HL-60 (cell line): ENCODE results near the gene KCNQ1.

Source experiments
- DNase-seq, 2 experiments: peaks; one replicate each; pipeline ENCODE4 v3.0.0-alpha.2; 2010 to 2020; ENCODE audit warnings: low read depth in 1 of 2, low spot score in 1 of 2
- H3K27ac ChIP-seq: fragments of 250-450 bp; sonication (Bioruptor Pico); replicated peaks from 2 replicates; pipeline ENCODE4 v1.5.1; 2020; ENCODE audit warnings: mild to moderate bottlenecking, moderate library complexity
- H3K27me3 ChIP-seq: fragments of 250-450 bp; sonication (Bioruptor Pico); 2 replicates; pipeline ENCODE4 v1.5.1; 2021; ENCODE audit warnings: mild to moderate bottlenecking, moderate library complexity; ENCODE audit not compliant: insufficient read depth, poor library complexity, severe bottlenecking
- H3K4me3 ChIP-seq: replicated peaks from 2 replicates; pipeline ENCODE4 v1.5.1; 2011; ENCODE audit warnings: mild to moderate bottlenecking, control low read depth, low read length; ENCODE audit not compliant: insufficient read depth
- CTCF ChIP-seq: IDR thresholded peaks from one replicate; pipeline ENCODE4 v1.5.1; 2011; ENCODE audit warnings: low read length, control low read depth, inconsistent platforms; ENCODE audit not compliant: insufficient read depth
- GABPA ChIP-seq: IDR thresholded peaks from 2 replicates; pipeline ENCODE4 v1.6.1; 2012; ENCODE audit warnings: low read depth
- POLR2AphosphoS5 ChIP-seq: IDR thresholded peaks from 2 replicates; pipeline ENCODE4 v1.6.1; 2012; ENCODE audit warnings: low read depth
- REST ChIP-seq: IDR thresholded peaks from 2 replicates; pipeline ENCODE4 v1.6.1; 2012; ENCODE audit warnings: low read depth; ENCODE audit not compliant: insufficient replicate concordance
- SPI1 ChIP-seq: IDR thresholded peaks from 2 replicates; pipeline ENCODE4 v1.6.1; 2012; ENCODE audit warnings: low read depth, mild to moderate bottlenecking, borderline replicate concordance

KCNQ1 gene

GRCh38 chr11:2759228-2760195, 314.7 kb downstream of the KCNQ1 start:
- DNase-seq = no peak
- TF ChIP-seq CTCF (no peak), GABPA (no peak), SPI1 (no peak), REST (no peak), POLR2AphosphoS5 (no peak)
- H3K27ac ChIP-seq = no peak overlapping the region
- no peak overlapping the region for H3K4me3 ChIP-seq
- no peaks in the 10 kb centered on the region for H3K27me3 ChIP-seq

- no peak overlapping the region for H3K27ac ChIP-seq
- no peak for TF ChIP-seq REST
- TF ChIP-seq CTCF = no peak
- no peak overlapping the region for H3K4me3 ChIP-seq
- no peak for DNase-seq
- no peaks in the 10 kb centered on the region for H3K27me3 ChIP-seq
Measured at GRCh38 chr11:2760196-2760871, 315.5 kb downstream of the KCNQ1 start.

GRCh38 chr11:2761131-2762030, 316.6 kb downstream of the KCNQ1 start:
- no peak for TF ChIP-seq GABPA
- TF ChIP-seq REST = no peak
- no peak for TF ChIP-seq POLR2AphosphoS5
- TF ChIP-seq CTCF = no peak
- H3K27me3 ChIP-seq = no peaks in the 10 kb centered on the region
- no peak for DNase-seq
- no peak overlapping the region for H3K4me3 ChIP-seq
- no peak overlapping the region for H3K27ac ChIP-seq
